HepG2 (cell line): ENCODE data around the gene TUBA8. TPM values are rescaled to one million over a fixed set of nuclear protein-coding genes. Genes with fewer than 3 reads are reported as not detected.
A peak's percentile ranks its signal among the peaks of the same experiment; 100 is the strongest.
"Not testable (repeated sequence)": the region's sequence is repeated elsewhere in the genome, so short reads cannot be mapped to it uniquely, and the experiment has no call there.

Experiments used
- ATAC-seq: fragments of 200-7000 bp; cut with Tn5 transposase; 3 replicates; pipeline ENCODE4 v1.9.1; 2020; ENCODE audit warnings: mild to moderate bottlenecking, moderate library complexity
- BruUV-seq: library from RNA; stranded (reverse); fragments of 400-500 nt; replicated peaks from 2 replicates; lab custom pipeline; 2021; lab: Mats Ljungman, UMichigan
- CTCF ChIA-PET: fragments of 300-600 bp; formaldehyde crosslinking; extraction: SDS; loops from one replicate; lab custom pipeline; 2021; ENCODE audit warnings: low total read pairs, inconsistent platforms, low intra/inter-chr PET ratio; lab: Yijun Ruan, JAX
- POLR2A ChIA-PET: fragments of 350-600 bp; sonication (Branson Sonifier 250); formaldehyde crosslinking; loops from one replicate; lab custom pipeline; 2020; ENCODE audit warnings: antibody characterized with exemption, inconsistent platforms; lab: Yijun Ruan, JAX
- DNase-seq: peaks from one replicate; pipeline ENCODE4 v3.0.0-alpha.2; 2015; ENCODE audit warnings: low spot score
- FAIRE-seq: peaks from 3 replicates; lab custom pipeline; 2011; peaks lifted over from hg19 to GRCh38; lab: Jason Lieb, UNC
- H2AFZ ChIP-seq: one replicate; pipeline ENCODE4 v1.6.1; 2011; ENCODE audit warnings: low read length, inconsistent platforms
- H3K27ac ChIP-seq: fragments of 300-600 bp; 3 replicates; pipeline ENCODE4 v1.8.0; 2011; ENCODE audit warnings: mixed run types, mild to moderate bottlenecking, mixed read lengths, low read length, inconsistent platforms; ENCODE audit not compliant: insufficient read depth; ENCODE audit errors: extremely low read length
- H3K27me3 ChIP-seq, 2 experiments: fragments of 200-600 bp in 1 of 2; 2 replicates in 1 of 2; 3 replicates in 1 of 2; pipeline versions ENCODE4 v1.6.0 to v1.8.0; 2011; ENCODE audit warnings: low read length in 2 of 2, mild to moderate bottlenecking in 2 of 2, moderate library complexity in 2 of 2, inconsistent platforms in 1 of 2; ENCODE audit not compliant: insufficient read depth in 2 of 2, control insufficient read depth in 1 of 2
- H3K36me3 ChIP-seq, 2 experiments: fragments of 200-600 bp in 1 of 2; replicated peaks in 1 of 2; 2 replicates in 1 of 2; 3 replicates in 1 of 2; pipeline versions ENCODE4 v1.5.1 to v1.8.0; 2011; ENCODE audit warnings: low read length in 2 of 2, inconsistent platforms in 1 of 2; ENCODE audit not compliant: insufficient read depth in 2 of 2, control insufficient read depth in 1 of 2
- H3K4me1 ChIP-seq: 2 replicates; pipeline ENCODE4 v1.5.1; 2012; ENCODE audit warnings: low read length, inconsistent platforms; ENCODE audit not compliant: insufficient read depth
- H3K4me2 ChIP-seq: 2 replicates; pipeline ENCODE4 v1.6.0; 2011; ENCODE audit warnings: low read depth, low read length, inconsistent platforms
- H3K4me3 ChIP-seq, 3 experiments: fragments of 200-600 bp in 1 of 3; sonication (generic), shearing (Covaris generic) in 1 of 3; replicated peaks in 1 of 3; 2 replicates each; pipeline ENCODE4 v1.5.1; 2011 to 2016; ENCODE audit warnings: low read length in 3 of 3, inconsistent platforms in 2 of 3, low read depth in 2 of 3, mild to moderate bottlenecking in 2 of 3, control low read depth in 1 of 3, mixed read lengths in 1 of 3; ENCODE audit not compliant: insufficient read depth in 1 of 3
- H3K79me2 ChIP-seq: one replicate; pipeline ENCODE4 v1.6.1; 2011; ENCODE audit warnings: low read length, inconsistent platforms; ENCODE audit not compliant: insufficient read depth
- H3K9ac ChIP-seq: 2 replicates; pipeline ENCODE4 v1.6.0; 2011; ENCODE audit warnings: mild to moderate bottlenecking, low read depth, low read length, inconsistent platforms; ENCODE audit not compliant: insufficient read depth
- H3K9me3 ChIP-seq: 2 replicates; pipeline ENCODE4 v1.5.1; 2012; ENCODE audit warnings: mild to moderate bottlenecking, low read length
- H4K20me1 ChIP-seq: 2 replicates; pipeline ENCODE4 v1.6.0; 2011; ENCODE audit warnings: inconsistent platforms, mild to moderate bottlenecking, low read length, moderate library complexity; ENCODE audit not compliant: insufficient read depth
- AGO1 ChIP-seq: fragments of 200-400 bp; formaldehyde crosslinking; IDR thresholded peaks from 2 replicates; pipeline ENCODE4 v1.6.1; 2017; ENCODE audit warnings: mild to moderate bottlenecking, low read depth, low read length, moderate library complexity; ENCODE audit not compliant: poor library complexity, severe bottlenecking
- NFYC ChIP-seq: IDR thresholded peaks from 2 replicates; pipeline ENCODE4 v1.6.1; 2016; ENCODE audit warnings: missing genetic modification reagents, missing compliant biosample characterization
- PCBP1 ChIP-seq: fragments of 200-400 bp; formaldehyde crosslinking; IDR thresholded peaks from 2 replicates; pipeline ENCODE4 v1.6.1; 2017; ENCODE audit warnings: mild to moderate bottlenecking, low read depth, low read length, borderline replicate concordance
- POLR2A ChIP-seq, 2 experiments: IDR thresholded peaks; 2 replicates each; pipeline ENCODE4 v1.6.1; 2011; ENCODE audit warnings: low read depth in 2 of 2, low read length in 2 of 2, mild to moderate bottlenecking in 1 of 2, moderate library complexity in 1 of 2; ENCODE audit not compliant: insufficient read depth in 1 of 2
- SALL2 ChIP-seq: sonication (generic); formaldehyde crosslinking; IDR thresholded peaks from 2 replicates; pipeline ENCODE4 v1.8.1; 2023; ENCODE audit warnings: mild to moderate bottlenecking, missing genetic modification reagents, inconsistent platforms
- ZNF121 ChIP-seq: sonication (generic); formaldehyde crosslinking; IDR thresholded peaks from 2 replicates; pipeline ENCODE4 v1.5.0; 2020; ENCODE audit warnings: mild to moderate bottlenecking, missing genetic modification reagents
- ZNF605 ChIP-seq: sonication (generic); formaldehyde crosslinking; IDR thresholded peaks from 2 replicates; pipeline ENCODE4 v1.8.0; 2022; ENCODE audit warnings: mild to moderate bottlenecking, missing genetic modification reagents
- WGBS: methylation state at CpG from one replicate; pipeline ENCODE4 v1.1.6; 2017; ENCODE audit warnings: low lambda C conversion rate; 5-methylcytosine and 5-hydroxymethylcytosine counted together
- in situ Hi-C: cut with HindIII; loops from 2 replicates; pipeline ENCODE4 v1.10.0; 2017; ENCODE audit warnings: low pct_unique_long_range_greater_than_20kb; ENCODE audit not compliant: extremely low pct_ligation_motif_present
- intact Hi-C: fragments of 100-400 bp; cut with micrococcal nuclease; formaldehyde crosslinking; loops from one replicate; pipeline ENCODE4 v1.10.0; 2022; ENCODE audit not compliant: unreplicated experiment
- polyA plus RNA-seq, 8 experiments: library from polyadenylated mRNA; depleted of rRNA in 3 of 8; stranded (reverse) in 7 of 8; unstranded in 1 of 8; fragments of >200 nt; fragmentation: Illumina TruSeq in 4 of 8; extraction: Trizol in 4 of 8; gene quantifications; 2 replicates each; pipeline versions ENCODE4 v1.2.1 to v1.2.3, GENCODE V29; 2011 to 2016; ENCODE audit warnings: low read depth in 4 of 8, missing spikeins in 1 of 8, mixed read lengths in 1 of 8; ENCODE audit not compliant: insufficient read depth in 1 of 8
- total RNA-seq, 5 experiments: library from RNA; depleted of rRNA; stranded (reverse); fragments of >200 nt; fragmentation: Illumina TruSeq; extraction: Trizol; gene quantifications; 2 replicates each; pipeline ENCODE4 v1.2.3, GENCODE V29; 2016; ENCODE audit warnings: low read depth in 1 of 5
- TF ChIP-seq, protein P1 (sequence below): sonication (generic); formaldehyde crosslinking; IDR thresholded peaks from 2 replicates; pipeline ENCODE4 v1.4.0; 2020; ENCODE audit warnings: missing genetic modification reagents

TUBA8 gene
- total and polyA plus RNA-seq, 2 of the 13 experiments (the other 11 are each of a cell fraction or from before 2014, with no cell fraction given) = 0.35 to 0.69 TPM

GRCh38 chr22:18073927-18074326 is 36.7 kb upstream of the TUBA8 start:
- H3K9me3 ChIP-seq, FAIRE-seq, BruUV-seq, H3K9ac ChIP-seq, H3K36me3 ChIP-seq, H4K20me1 ChIP-seq, H3K4me2 ChIP-seq, H3K4me3 ChIP-seq, H2AFZ ChIP-seq, H3K27ac ChIP-seq, ATAC-seq, intact Hi-C loops, CTCF ChIA-PET, DNase-seq, H3K27me3 ChIP-seq: not testable (repeated sequence)
- 73% methylated on average over 3 of the region's 4 CpGs for WGBS
- peaks cover 50% of the 10 kb centered on the region for H3K4me1 ChIP-seq
- POLR2A ChIA-PET = interaction anchor here (2.2 kb wide), 1 partner anchor 18 kb away, joined by 5 read pairs; no protein-coding TSS in a partner anchor
- in situ Hi-C loops = loop anchor here (5.0 to 10.0 kb wide), 2 partner anchors 72 to 159 kb away; no protein-coding TSS in a partner anchor
- peak; percentile 72; the same call in 1 of the 2 replicates for TF ChIP-seq ZNF121 (CRISPR knock-in tag)
- H3K79me2 ChIP-seq = peaks cover 14% of the 10 kb centered on the region

GRCh38 chr22:18075101-18075719 is 35.4 kb upstream of the TUBA8 start:
- Histone ChIP-seq H3K4me2 (no peak overlapping the region), H4K20me1 (no peaks in the 10 kb centered on the region), H3K9me3 (no peaks in the 10 kb centered on the region), H3K27me3 (no peaks in the 10 kb centered on the region; a peak in 1 of 5 replicates), H3K79me2 (peaks cover 23% of the 10 kb centered on the region), H3K36me3 (peaks cover 0 to 5% of the 10 kb centered on the region in 2 experiments; a peak in 1 of 5 replicates), H3K27ac (no peak overlapping the region), H3K4me1 (peaks cover 47% of the 10 kb centered on the region), H2AFZ (no peak overlapping the region), H3K9ac (no peak overlapping the region), H3K4me3 (no peak overlapping the region)
- WGBS = 83% methylated on average over 6 of the region's 6 CpGs
- BruUV-seq = no TSS peak
- FAIRE-seq = no peak
- intact Hi-C loops (no loop called here), in situ Hi-C loops (loop anchor here (5.0 to 10.0 kb wide), 2 partner anchors 160 to 243 kb away; no protein-coding TSS in a partner anchor)
- CTCF ChIA-PET = interaction anchor here (1.0 to 4.4 kb wide), 3 partner anchors 50 to 245 kb away, joined by 3 to 43 read pairs (median 10); partner anchors contain the start of gene MICAL3
- no peak for ATAC-seq
- no peak for DNase-seq
- POLR2A ChIA-PET = interaction anchor here (1.8 to 4.2 kb wide), 3 partner anchors 16 to 30 kb away, joined by 12 to 33 read pairs (median 13); no protein-coding TSS in a partner anchor
- TF ChIP-seq PCBP1 (no peak), POLR2A (IDR thresholded peaks at IDR 0.05; ENCODE audit: insufficient read depth in 1 of 2, low read depth in 2 of 2, low read length in 2 of 2) (no peak), ZNF605 (CRISPR knock-in tag) (no peak), SALL2 (no peak), NFYC (no peak), AGO1 (no peak)
- TF ChIP-seq, protein P1, sequence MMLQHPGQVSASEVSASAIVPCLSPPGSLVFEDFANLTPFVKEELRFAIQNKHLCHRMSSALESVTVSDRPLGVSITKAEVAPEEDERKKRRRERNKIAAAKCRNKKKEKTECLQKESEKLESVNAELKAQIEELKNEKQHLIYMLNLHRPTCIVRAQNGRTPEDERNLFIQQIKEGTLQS = no peak
- TF ChIP-seq, all 625 proteins: peak for 0
